H1 (cell line): Measurements from ENCODE around the gene C16orf90.

Experiments
- CEBPB ChIP-seq: IDR thresholded peaks from 2 replicates; pipeline ENCODE4 v1.6.1; 2012; ENCODE audit warnings: low read depth, low read length
- CHD2 ChIP-seq: IDR thresholded peaks from 2 replicates; pipeline ENCODE4 v1.6.1; 2012; ENCODE audit warnings: low read length, improper control_type of control experiment
- CREB1 ChIP-seq: IDR thresholded peaks from 2 replicates; pipeline ENCODE4 v1.6.1; 2012; ENCODE audit warnings: inconsistent platforms
- EP300 ChIP-seq, 2 experiments: IDR thresholded peaks; 1 replicate in 1 of 2; 2 replicates in 1 of 2; pipeline ENCODE4 v1.6.1; 2011 to 2012; ENCODE audit warnings: low read depth in 2 of 2, low read length in 2 of 2, mild to moderate bottlenecking in 2 of 2, borderline replicate concordance in 1 of 2, inconsistent platforms in 1 of 2, moderate library complexity in 1 of 2
- EZH2 ChIP-seq: fragments of 200-600 bp; sonication (generic); IDR thresholded peaks from 2 replicates; pipeline ENCODE4 v1.7.1; 2012; ENCODE audit warnings: low read depth, mild to moderate bottlenecking, moderate library complexity, low read length, inconsistent platforms; ENCODE audit not compliant: severe bottlenecking
- HDAC6 ChIP-seq: IDR thresholded peaks from one replicate; pipeline ENCODE4 v1.7.1; 2012; ENCODE audit warnings: low read depth, mild to moderate bottlenecking, inconsistent platforms, low read length, moderate library complexity
- KDM1A ChIP-seq: fragments of 200-600, 300-600 bp; sonication (generic); IDR thresholded peaks from 2 replicates; pipeline ENCODE4 v1.7.1; 2016; ENCODE audit warnings: mild to moderate bottlenecking, low read length, borderline replicate concordance
- POLR2A ChIP-seq, 2 experiments: IDR thresholded peaks; 1 replicate in 1 of 2; 2 replicates in 1 of 2; pipeline ENCODE4 v1.6.1; 2011; ENCODE audit warnings: low read depth in 2 of 2, low read length in 2 of 2, mild to moderate bottlenecking in 2 of 2; ENCODE audit errors: control extremely low read depth in 1 of 2
- TF ChIP-seq, protein P1 (sequence below), 3 experiments: IDR thresholded peaks; 1 replicate in 2 of 3; 2 replicates in 1 of 3; pipeline versions ENCODE4 v1.5.1 to v1.6.1; 2011; ENCODE audit warnings: low read length in 3 of 3, mild to moderate bottlenecking in 3 of 3, inconsistent platforms in 2 of 3, low read depth in 1 of 3, moderate library complexity in 1 of 3; ENCODE audit not compliant: insufficient read depth in 1 of 3; ENCODE audit errors: control extremely low read depth in 1 of 3
- TF ChIP-seq, protein P2 (sequence below): IDR thresholded peaks from 2 replicates; pipeline ENCODE4 v1.6.1; 2011; ENCODE audit warnings: low read depth, mild to moderate bottlenecking, low read length; ENCODE audit not compliant: insufficient read depth

- TF ChIP-seq, protein P1, sequence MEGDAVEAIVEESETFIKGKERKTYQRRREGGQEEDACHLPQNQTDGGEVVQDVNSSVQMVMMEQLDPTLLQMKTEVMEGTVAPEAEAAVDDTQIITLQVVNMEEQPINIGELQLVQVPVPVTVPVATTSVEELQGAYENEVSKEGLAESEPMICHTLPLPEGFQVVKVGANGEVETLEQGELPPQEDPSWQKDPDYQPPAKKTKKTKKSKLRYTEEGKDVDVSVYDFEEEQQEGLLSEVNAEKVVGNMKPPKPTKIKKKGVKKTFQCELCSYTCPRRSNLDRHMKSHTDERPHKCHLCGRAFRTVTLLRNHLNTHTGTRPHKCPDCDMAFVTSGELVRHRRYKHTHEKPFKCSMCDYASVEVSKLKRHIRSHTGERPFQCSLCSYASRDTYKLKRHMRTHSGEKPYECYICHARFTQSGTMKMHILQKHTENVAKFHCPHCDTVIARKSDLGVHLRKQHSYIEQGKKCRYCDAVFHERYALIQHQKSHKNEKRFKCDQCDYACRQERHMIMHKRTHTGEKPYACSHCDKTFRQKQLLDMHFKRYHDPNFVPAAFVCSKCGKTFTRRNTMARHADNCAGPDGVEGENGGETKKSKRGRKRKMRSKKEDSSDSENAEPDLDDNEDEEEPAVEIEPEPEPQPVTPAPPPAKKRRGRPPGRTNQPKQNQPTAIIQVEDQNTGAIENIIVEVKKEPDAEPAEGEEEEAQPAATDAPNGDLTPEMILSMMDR (IDR thresholded peaks at IDR 0.05; ENCODE audit: control extremely low read depth in 1 of 3, insufficient read depth in 1 of 3, low read depth in 1 of 3, low read length in 3 of 3), result peak; percentile 48 to 72 (median 53)
- TF ChIP-seq CREB1 (peak; percentile 35), EZH2 (no peak), KDM1A (no peak), EP300 (IDR thresholded peaks at IDR 0.05; ENCODE audit: borderline replicate concordance in 1 of 2, low read depth in 2 of 2, low read length in 2 of 2) (peak in 1 of 2 experiments; percentile 77; a peak in 1 of 3 replicates), HDAC6 (no peak), CHD2 (peak; percentile 91), CEBPB (peak; percentile 55; the same call in 1 of the 2 replicates), POLR2A (IDR thresholded peaks at IDR 0.05; ENCODE audit: control extremely low read depth in 1 of 2, low read depth in 2 of 2, low read length in 2 of 2) (peak; percentile 88 to 91)
- TF ChIP-seq, protein P2, sequence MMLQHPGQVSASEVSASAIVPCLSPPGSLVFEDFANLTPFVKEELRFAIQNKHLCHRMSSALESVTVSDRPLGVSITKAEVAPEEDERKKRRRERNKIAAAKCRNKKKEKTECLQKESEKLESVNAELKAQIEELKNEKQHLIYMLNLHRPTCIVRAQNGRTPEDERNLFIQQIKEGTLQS, result peak; percentile 41; the same call in 1 of the 2 replicates
Measured at GRCh38 chr16:3457434-3458252, 37.6 kb downstream of the C16orf90 start.
